Renal cortical epithelial cell (primary cell): ENCODE data around the gene TRIM2. TPM values are rescaled to one million over a fixed set of nuclear protein-coding genes. Genes with fewer than 3 reads are reported as not detected.
"Not testable (repeated sequence)": the region's sequence is repeated elsewhere in the genome, so short reads cannot be mapped to it uniquely, and the experiment has no call there.

Experiments used
- DNase-seq: peaks from one replicate; pipeline ENCODE4 v3.0.0-alpha.2; 2011; ENCODE audit warnings: low read depth
- total RNA-seq: library from RNA; depleted of rRNA; stranded (reverse); fragments of >200 nt; gene quantifications from 2 replicates; pipeline ENCODE4 v1.2.3, GENCODE V29; 2014

TRIM2 gene
- total RNA-seq = 110 and 181 TPM in 2 replicates

- peak; percentile 89 for DNase-seq
These were observed at the start of gene TRIM2 for GRCh38 chr4:153204247-153204671. TRIM2 (plus strand) TSS chr4:153204443; CDS start chr4:153204531, 88 bp downstream.

- no peak for DNase-seq
These were observed 48.6 kb upstream of the TRIM2 start for GRCh38 chr4:153155686-153156085.

GRCh38 chr4:153156263-153156662 lies 48.0 kb upstream of the TRIM2 start:
- no peak for DNase-seq

- DNase-seq = no peak
These were observed 47.5 kb upstream of the TRIM2 start for GRCh38 chr4:153156721-153157120.

GRCh38 chr4:153159016-153159415 lies 45.2 kb upstream of the TRIM2 start:
- no peak for DNase-seq

- peak; percentile 69 for DNase-seq
These were observed 44.5 kb upstream of the TRIM2 start for GRCh38 chr4:153159728-153160221.

- no peak for DNase-seq
These were observed 43.4 kb upstream of the TRIM2 start for GRCh38 chr4:153160821-153161220.

- DNase-seq = peak; percentile 65
These were observed 42.8 kb upstream of the TRIM2 start for GRCh38 chr4:153161226-153161963.

- not testable (repeated sequence) for DNase-seq
These were observed 39.0 kb upstream of the TRIM2 start for GRCh38 chr4:153165236-153165635.

GRCh38 chr4:153166716-153167501 lies 37.3 kb upstream of the TRIM2 start:
- peak; percentile 95 for DNase-seq

- no peak for DNase-seq
These were observed 34.5 kb upstream of the TRIM2 start for GRCh38 chr4:153169776-153170175.

GRCh38 chr4:153170407-153170806 lies 33.8 kb upstream of the TRIM2 start:
- no peak for DNase-seq

GRCh38 chr4:153174821-153175567 lies 29.2 kb upstream of the TRIM2 start:
- no peak for DNase-seq

GRCh38 chr4:153176938-153177337 lies 27.3 kb upstream of the TRIM2 start:
- no peak for DNase-seq

GRCh38 chr4:153177841-153178240 lies 26.4 kb upstream of the TRIM2 start:
- no peak for DNase-seq

- no peak for DNase-seq
These were observed 25.1 kb upstream of the TRIM2 start for GRCh38 chr4:153179100-153179499.

GRCh38 chr4:153181293-153181692 lies 22.9 kb upstream of the TRIM2 start:
- DNase-seq = peak; percentile 48

- no peak for DNase-seq
These were observed 22.5 kb upstream of the TRIM2 start for GRCh38 chr4:153181700-153182099.

- no peak for DNase-seq
These were observed 21.1 kb upstream of the TRIM2 start for GRCh38 chr4:153183146-153183545.

GRCh38 chr4:153185331-153185852 lies 18.9 kb upstream of the TRIM2 start:
- DNase-seq = no peak

- no peak for DNase-seq
These were observed 18.1 kb upstream of the TRIM2 start for GRCh38 chr4:153186046-153186728.
